ENCODE measurements around the gene GNMT. TPM values are rescaled to one million over a fixed set of nuclear protein-coding genes. Genes with fewer than 3 reads are reported as not detected.

The GNMT gene
- total RNA-seq, 2 donors from 2014 or later, result 3.3 to 4.1 TPM

DNA sequence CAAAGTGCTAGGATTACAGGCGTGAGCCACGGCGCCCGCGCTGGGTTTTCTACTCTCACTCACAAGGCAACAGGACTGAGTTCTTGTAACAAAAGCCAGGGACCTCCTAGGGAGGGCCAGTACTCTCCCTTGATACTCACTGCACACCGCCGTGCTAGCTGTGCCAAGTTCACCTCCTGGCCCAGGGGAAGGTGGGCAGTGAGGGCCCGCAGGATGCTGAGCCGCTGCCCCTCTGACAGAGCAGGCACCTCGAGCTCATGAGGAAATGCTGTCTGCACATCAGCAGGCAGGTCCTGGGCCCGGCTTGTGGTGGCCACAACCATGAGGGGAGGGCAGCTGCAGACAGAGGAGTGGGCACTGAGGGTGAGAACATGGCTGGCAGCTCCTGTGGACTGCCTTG lies 6.7 kb downstream of the GNMT start:
- Histone ChIP-seq H3K9me3 (no peaks in the 10 kb centered on the region), H3K27me3 (no peaks in the 10 kb centered on the region), H3K36me3 (peaks cover 37% of the 10 kb centered on the region), H3K4me3 (no peak overlapping the region), H3K27ac (no peak overlapping the region), H3K4me1 (peaks cover 0 to 14% of the 10 kb centered on the region in 2 donors)
- DNase-seq (ENCODE audit: low spot score), result no peak
- TF ChIP-seq, protein P1, sequence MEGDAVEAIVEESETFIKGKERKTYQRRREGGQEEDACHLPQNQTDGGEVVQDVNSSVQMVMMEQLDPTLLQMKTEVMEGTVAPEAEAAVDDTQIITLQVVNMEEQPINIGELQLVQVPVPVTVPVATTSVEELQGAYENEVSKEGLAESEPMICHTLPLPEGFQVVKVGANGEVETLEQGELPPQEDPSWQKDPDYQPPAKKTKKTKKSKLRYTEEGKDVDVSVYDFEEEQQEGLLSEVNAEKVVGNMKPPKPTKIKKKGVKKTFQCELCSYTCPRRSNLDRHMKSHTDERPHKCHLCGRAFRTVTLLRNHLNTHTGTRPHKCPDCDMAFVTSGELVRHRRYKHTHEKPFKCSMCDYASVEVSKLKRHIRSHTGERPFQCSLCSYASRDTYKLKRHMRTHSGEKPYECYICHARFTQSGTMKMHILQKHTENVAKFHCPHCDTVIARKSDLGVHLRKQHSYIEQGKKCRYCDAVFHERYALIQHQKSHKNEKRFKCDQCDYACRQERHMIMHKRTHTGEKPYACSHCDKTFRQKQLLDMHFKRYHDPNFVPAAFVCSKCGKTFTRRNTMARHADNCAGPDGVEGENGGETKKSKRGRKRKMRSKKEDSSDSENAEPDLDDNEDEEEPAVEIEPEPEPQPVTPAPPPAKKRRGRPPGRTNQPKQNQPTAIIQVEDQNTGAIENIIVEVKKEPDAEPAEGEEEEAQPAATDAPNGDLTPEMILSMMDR (IDR thresholded peaks at IDR 0.05), result no peak

DNA sequence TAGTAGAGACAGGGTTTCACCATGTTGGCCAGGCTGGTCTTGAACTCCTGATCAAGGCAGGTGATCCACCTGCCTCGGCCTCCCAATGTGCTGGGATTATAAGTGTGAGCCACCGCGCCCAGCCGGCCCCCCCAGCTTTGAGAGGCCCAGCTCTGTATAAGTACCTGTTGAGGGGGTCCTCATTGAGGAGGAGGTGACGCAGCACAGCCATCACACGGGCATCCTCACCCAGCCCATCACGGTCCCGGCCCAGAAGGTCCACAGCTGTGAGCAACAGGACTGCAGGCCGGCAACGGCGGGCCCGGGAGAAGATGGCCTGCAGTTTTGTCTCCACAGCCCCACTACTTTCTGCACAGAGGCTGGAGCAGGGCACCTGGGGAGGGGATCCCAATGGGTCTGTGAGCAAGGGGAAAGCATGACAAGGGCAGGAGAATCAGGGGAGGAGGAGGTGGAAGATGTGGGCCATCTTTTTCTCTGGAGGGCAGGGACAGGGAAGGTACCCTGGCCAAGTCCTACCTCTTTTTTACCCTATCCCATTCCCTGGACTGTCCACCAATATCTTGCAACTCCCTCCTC lies 7.7 kb downstream of the GNMT start:
- peaks cover 35% of the 10 kb centered on the region for H3K36me3 ChIP-seq
- H3K27ac ChIP-seq, result no peak overlapping the region
- no peak overlapping the region for H3K4me3 ChIP-seq
- no peaks in the 10 kb centered on the region for H3K27me3 ChIP-seq
- TF ChIP-seq, protein P1 (IDR thresholded peaks at IDR 0.05), result no peak
- DNase-seq (ENCODE audit: low spot score), result no peak
- no peaks in the 10 kb centered on the region for H3K9me3 ChIP-seq
- peaks cover 0 to 14% of the 10 kb centered on the region in 2 donors for H3K4me1 ChIP-seq

DNA sequence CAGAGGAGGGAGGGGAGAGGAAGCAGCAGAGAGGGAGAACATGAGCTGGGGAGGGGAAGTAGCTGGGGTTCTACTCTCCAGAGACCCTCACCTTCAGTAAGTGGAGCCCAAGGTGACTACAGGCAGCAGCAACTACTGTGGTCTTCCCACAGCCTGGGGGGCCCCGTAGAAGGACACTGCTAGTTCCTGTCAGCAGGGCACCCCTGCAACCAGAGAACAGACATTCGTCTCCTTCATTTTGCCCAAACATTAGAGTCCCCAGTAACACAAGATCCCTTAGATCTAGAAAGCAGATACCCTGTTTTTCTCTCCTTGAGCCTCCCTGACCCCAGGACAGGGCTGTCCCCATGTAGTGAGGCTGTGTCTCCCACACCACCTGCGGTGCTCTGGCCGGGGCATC lies 8.2 kb downstream of the GNMT start:
- Histone ChIP-seq H3K36me3 (peaks cover 30% of the 10 kb centered on the region), H3K4me3 (no peak overlapping the region), H3K9me3 (no peaks in the 10 kb centered on the region), H3K27ac (no peak overlapping the region), H3K27me3 (no peaks in the 10 kb centered on the region), H3K4me1 (peaks cover 0 to 14% of the 10 kb centered on the region in 2 donors)
- TF ChIP-seq, protein P1 (IDR thresholded peaks at IDR 0.05), result no peak
- no peak for DNase-seq (ENCODE audit: low spot score)

DNA sequence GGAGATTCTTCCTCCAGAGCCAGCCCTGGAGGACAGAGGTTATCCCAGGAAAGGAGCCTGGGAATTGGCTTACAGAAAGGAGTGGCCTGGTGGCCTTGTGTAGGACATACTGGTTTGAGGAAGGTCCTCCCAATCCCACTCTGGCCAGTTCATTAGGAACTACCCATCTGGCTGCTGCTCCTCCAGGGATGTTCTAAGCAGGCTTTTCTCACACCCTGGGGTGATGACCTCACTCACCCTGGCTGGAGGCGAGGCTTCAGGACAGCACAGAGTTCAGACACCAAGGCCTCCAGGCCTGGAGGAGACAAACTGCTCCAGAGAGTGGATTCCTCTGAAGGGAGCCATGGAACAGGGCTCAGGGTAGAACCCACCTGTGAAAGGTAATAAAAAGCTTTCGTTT lies 8.9 kb downstream of the GNMT start:
- Histone ChIP-seq H3K4me1 (peaks cover 0 to 14% of the 10 kb centered on the region in 2 donors), H3K27ac (no peak overlapping the region), H3K4me3 (no peak overlapping the region), H3K9me3 (no peaks in the 10 kb centered on the region), H3K27me3 (no peaks in the 10 kb centered on the region), H3K36me3 (peaks cover 25% of the 10 kb centered on the region)
- TF ChIP-seq, protein P1 (IDR thresholded peaks at IDR 0.05), result no peak
- no peak for DNase-seq (ENCODE audit: low spot score)

DNA sequence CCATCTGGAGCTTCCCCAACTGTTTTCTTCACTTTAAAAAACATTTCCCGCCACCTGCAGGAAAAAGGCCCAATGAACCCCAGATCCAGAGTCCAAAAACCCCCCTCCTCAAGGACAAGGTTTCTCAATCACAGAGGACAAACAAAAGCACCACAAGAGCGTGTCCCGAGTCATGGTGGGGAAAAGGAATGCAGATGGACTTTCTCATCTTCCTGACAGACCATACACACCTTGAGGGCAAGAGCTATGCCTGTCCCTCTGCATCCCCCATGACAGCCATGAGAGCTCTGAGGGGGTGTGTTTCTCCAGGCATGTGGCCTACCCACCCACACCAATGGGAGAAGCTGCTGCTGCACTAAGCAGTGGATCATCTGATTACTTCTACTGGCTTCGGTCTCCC lies 9.4 kb downstream of the GNMT start:
- TF ChIP-seq, protein P1 (IDR thresholded peaks at IDR 0.05), result no peak
- Histone ChIP-seq H3K4me3 (no peak overlapping the region), H3K9me3 (no peaks in the 10 kb centered on the region), H3K36me3 (peaks cover 20% of the 10 kb centered on the region), H3K27me3 (no peaks in the 10 kb centered on the region), H3K4me1 (peaks cover 0 to 14% of the 10 kb centered on the region in 2 donors), H3K27ac (no peak overlapping the region)
- DNase-seq (ENCODE audit: low spot score), result no peak
